ENCODE measurements around the gene RHBDD1.

Gene RHBDD1

DNA sequence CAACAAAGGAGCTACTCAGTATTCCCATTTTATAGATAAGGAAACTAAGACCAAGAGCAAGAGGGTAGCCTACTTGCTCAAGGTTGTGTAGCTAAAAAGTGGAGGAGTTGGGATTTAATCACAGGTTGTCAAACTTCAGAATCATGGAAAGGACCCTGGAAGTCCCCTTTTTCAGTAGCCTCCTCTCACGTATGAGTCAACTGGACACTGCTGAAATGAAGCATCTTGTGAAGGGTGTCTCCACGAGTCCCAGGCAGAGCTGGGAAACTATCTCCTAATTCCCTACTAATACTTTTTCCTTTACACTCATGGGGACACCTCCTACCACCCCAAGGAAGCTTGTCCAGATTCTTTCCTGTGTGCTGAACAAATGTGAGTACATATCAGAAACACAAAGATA lies 155.8 kb downstream of the RHBDD1 start:
- no peak overlapping the region for H3K4me3 ChIP-seq (ENCODE audit: low read depth, low read length)
- TF ChIP-seq, protein P1, sequence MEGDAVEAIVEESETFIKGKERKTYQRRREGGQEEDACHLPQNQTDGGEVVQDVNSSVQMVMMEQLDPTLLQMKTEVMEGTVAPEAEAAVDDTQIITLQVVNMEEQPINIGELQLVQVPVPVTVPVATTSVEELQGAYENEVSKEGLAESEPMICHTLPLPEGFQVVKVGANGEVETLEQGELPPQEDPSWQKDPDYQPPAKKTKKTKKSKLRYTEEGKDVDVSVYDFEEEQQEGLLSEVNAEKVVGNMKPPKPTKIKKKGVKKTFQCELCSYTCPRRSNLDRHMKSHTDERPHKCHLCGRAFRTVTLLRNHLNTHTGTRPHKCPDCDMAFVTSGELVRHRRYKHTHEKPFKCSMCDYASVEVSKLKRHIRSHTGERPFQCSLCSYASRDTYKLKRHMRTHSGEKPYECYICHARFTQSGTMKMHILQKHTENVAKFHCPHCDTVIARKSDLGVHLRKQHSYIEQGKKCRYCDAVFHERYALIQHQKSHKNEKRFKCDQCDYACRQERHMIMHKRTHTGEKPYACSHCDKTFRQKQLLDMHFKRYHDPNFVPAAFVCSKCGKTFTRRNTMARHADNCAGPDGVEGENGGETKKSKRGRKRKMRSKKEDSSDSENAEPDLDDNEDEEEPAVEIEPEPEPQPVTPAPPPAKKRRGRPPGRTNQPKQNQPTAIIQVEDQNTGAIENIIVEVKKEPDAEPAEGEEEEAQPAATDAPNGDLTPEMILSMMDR (conservative IDR thresholded peaks at IDR 0.05; ENCODE audit: low read depth, low read length), result no peak
- DNase-seq (ENCODE audit: low read depth), result no peak

DNA sequence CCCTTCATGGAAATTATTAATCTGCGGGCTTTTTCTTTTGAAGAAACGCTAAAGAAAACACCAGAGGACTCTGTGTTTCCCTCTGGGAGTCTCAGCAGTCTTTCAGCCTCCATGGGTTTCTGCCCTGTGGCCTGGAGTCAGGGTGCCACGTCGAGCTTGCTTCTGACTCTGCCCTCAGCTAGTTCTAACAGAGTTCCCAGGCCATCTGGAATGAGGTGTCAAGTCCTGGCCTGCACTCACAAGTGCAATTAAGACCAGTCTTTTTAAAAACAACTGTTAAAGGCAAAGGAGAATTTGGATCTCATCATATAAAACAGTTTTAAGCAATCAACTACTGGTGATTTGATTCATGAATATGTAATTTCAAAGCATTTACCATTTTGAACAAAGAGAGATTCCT lies 157.3 kb downstream of the RHBDD1 start:
- no peak for DNase-seq (ENCODE audit: low read depth)
- H3K4me3 ChIP-seq (ENCODE audit: low read depth, low read length), result no peak overlapping the region
- TF ChIP-seq, protein P1 (conservative IDR thresholded peaks at IDR 0.05; ENCODE audit: low read depth, low read length), result no peak

GRCh38 chr2:226994775-226995174 lies 158.9 kb downstream of the RHBDD1 start:
- peak; percentile 22 for DNase-seq (ENCODE audit: low read depth)
- TF ChIP-seq, protein P1 (conservative IDR thresholded peaks at IDR 0.05; ENCODE audit: low read depth, low read length), result peak; percentile 52
- no peak overlapping the region for H3K4me3 ChIP-seq (ENCODE audit: low read depth, low read length)

DNA sequence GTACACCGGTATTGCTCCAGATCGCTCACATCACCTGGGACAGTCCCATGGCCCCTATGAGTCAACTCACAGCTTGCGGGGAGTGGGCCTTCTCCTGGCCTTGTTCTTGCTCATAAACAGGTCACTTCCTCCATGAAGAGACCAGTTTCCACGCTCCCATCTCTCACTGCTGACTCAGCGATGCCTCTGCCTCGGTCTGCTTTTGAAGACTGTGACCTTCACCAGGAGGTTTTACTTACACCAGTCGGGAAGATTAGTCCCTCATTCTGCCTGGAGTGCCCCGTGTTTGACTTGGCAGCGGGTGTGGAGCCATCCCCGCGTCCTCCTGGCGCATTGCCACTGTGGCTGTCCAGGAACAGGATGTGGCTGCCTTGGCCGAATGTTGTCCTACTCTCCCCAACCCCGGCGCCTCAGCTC lies 159.8 kb downstream of the RHBDD1 start:
- DNase-seq (ENCODE audit: low read depth), result peak; percentile 94
- peak overlapping the region; percentile 24 for H3K4me3 ChIP-seq (ENCODE audit: low read depth, low read length)
- TF ChIP-seq, protein P1 (conservative IDR thresholded peaks at IDR 0.05; ENCODE audit: low read depth, low read length), result no peak

DNA sequence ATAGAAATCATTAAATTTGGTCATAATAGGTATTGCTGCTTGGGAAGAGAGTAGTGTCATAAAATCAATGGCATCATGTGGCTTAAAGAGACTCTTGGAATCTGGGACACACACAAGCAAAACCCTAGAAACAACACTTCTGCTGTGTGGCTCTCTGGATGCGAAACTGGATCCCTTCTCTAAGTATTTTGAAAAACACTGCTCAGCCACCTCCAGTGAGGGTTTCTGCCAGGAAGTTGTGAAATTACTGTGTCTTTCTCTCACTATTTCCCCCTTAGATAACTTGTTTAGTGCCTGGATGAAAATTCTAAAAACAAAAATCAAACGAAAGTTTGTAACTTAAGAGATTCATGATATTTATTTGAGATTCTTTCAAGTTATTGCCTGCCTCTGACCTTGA lies 163.8 kb downstream of the RHBDD1 start:
- DNase-seq (ENCODE audit: low read depth), result peak; percentile 56
- H3K4me3 ChIP-seq (ENCODE audit: low read depth, low read length), result no peak overlapping the region
- TF ChIP-seq, protein P1 (conservative IDR thresholded peaks at IDR 0.05; ENCODE audit: low read depth, low read length), result no peak

- TF ChIP-seq, protein P1 (conservative IDR thresholded peaks at IDR 0.05; ENCODE audit: low read depth, low read length), result no peak
- no peak overlapping the region for H3K4me3 ChIP-seq (ENCODE audit: low read depth, low read length)
- DNase-seq (ENCODE audit: low read depth), result no peak
These were observed 164.3 kb downstream of the RHBDD1 start for GRCh38 chr2:227000123-227000522.

- no peak for DNase-seq (ENCODE audit: low read depth)
These were observed 168.6 kb downstream of the RHBDD1 start for GRCh38 chr2:227004482-227004881.

More at GRCh38 chr2:227004482-227004881, 168.6 kb downstream of the RHBDD1 start:
- no peak overlapping the region for H3K4me3 ChIP-seq (ENCODE audit: low read depth, low read length)
- TF ChIP-seq, protein P1 (conservative IDR thresholded peaks at IDR 0.05; ENCODE audit: low read depth, low read length), result no peak

Measured in choroid plexus epithelial cell (primary cell).